Cardiac fibroblast (primary cell): ENCODE measurements around the gene RBBP6.

ENCODE experiments used
- DNase-seq, 2 donors: peaks; one replicate each; pipeline versions ENCODE4 v3.0.0 to v3.0.0-alpha.2; 2010; ENCODE audit warnings: low read depth in 2 of 2
- H3K4me3 ChIP-seq, 2 donors: replicated peaks in 1 of 2; 1 replicate in 1 of 2; 2 replicates in 1 of 2; pipeline ENCODE4 v1.5.1; 2011; ENCODE audit warnings: low read depth in 2 of 2, low read length in 2 of 2, mild to moderate bottlenecking in 2 of 2, moderate library complexity in 1 of 2
- CTCF ChIP-seq: IDR thresholded peaks from one replicate; pipeline ENCODE4 v1.5.1; 2011; ENCODE audit warnings: low read depth, mild to moderate bottlenecking, low read length, inconsistent platforms

The RBBP6 gene

DNA sequence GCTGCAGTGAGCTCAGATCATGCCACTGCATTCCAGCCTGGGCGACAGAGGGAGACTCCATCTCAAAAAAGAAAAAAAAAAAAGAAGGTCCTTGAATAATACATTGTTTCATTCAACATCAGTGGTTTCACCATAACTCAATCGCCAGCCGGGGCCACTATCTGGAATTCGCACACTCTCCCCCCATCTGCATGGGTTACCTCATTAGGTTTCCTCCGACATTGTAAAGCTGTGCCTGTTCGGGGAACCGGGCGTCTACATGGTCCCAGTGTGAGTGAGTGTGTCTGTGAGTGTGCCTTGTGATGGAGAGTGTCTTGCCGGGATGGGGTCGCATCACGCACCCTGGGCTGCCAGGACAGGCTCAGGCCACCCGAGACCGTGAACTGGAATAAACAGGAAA, 16.6 kb upstream of the RBBP6 start:
- no peak for TF ChIP-seq CTCF
- no peak overlapping the region for H3K4me3 ChIP-seq
- no peak for DNase-seq

GRCh38 chr16:24523569-24523968, 15.8 kb upstream of the RBBP6 start:
- no peak for TF ChIP-seq CTCF
- H3K4me3 ChIP-seq: no peak overlapping the region
- DNase-seq: no peak

GRCh38 chr16:24524855-24525677, 14.3 kb upstream of the RBBP6 start:
- TF ChIP-seq CTCF: no peak
- H3K4me3 ChIP-seq: no peak overlapping the region
- DNase-seq: peak in 1 of 2 donors; percentile 38

- peak; percentile 66 to 83 for DNase-seq
- TF ChIP-seq CTCF: no peak
- H3K4me3 ChIP-seq: no peak overlapping the region
These were observed 13.3 kb upstream of the RBBP6 start for GRCh38 chr16:24525970-24526559.

DNA sequence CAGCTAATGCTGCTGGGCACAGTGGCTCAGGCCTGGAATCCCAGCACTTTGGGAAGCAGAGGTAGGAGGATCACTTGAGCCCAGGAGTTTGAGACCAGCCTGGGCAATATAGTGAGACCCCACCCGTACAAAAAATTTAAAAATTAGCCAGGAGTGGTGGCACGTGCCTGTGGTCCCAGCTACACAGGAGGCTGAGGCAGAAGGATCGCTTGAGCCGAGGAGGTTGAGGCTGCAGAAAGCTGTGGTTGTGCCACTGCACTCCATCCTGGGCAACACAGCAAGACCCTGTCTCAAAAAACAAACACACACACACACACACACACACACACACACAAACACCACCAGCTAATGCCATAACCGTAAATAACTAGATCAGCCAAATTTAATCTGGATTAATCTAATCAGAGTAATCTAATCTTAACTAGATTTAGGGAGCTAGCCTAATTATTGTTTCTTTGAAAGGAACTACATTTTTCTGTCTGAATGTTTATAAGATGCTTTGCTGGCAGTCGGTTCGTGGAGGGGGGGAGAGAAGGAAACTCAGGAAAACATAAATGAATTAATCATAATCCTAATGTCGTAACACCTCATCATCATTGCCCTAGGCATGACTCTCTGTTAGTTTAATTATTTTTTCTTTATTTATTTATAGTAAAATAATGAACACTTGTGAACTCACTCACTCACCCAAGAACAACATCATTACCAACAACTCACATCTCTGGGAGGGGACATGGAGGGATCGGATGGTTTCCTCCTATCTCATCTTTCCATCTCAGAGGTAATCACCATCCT, 12.5 kb upstream of the RBBP6 start:
- no peak for DNase-seq
- TF ChIP-seq CTCF: no peak
- H3K4me3 ChIP-seq: no peak overlapping the region

DNA sequence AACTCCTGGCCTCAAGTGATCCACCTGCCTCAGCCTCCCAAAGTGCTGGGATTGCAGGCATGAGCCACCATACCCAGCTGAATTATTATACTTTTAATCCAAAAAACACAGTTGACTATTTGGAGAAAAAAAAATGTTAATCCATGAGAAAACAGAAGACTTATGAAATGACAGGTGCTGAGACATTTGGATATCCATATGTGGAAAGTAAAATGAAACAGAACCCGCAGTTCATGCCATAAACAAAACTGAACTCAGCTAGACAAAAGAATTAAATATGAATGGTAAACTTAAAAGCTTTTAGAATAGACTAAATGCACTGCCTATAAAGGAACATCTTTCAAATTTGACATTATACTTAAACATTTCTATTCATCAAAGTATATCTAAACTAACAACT, 8.2 kb upstream of the RBBP6 start:
- no peak for TF ChIP-seq CTCF
- no peak for DNase-seq
- no peak overlapping the region for H3K4me3 ChIP-seq
